ENCODE measurements around the gene HIGD2B.
"Not testable (repeated sequence)": the region's sequence is repeated elsewhere in the genome, so short reads cannot be mapped to it uniquely, and the experiment has no call there.

The HIGD2B gene

GRCh38 chr15:72685925-72686794 lies at the start of gene HIGD2B, which contains the start of gene BBS4:
HIGD2B (minus strand) TSS chr15:72686182; CDS start chr15:72676374, 9,808 bp downstream.
BBS4 (plus strand) TSS chr15:72686207; CDS start chr15:72686228, 21 bp downstream.
- peak; percentile 87 for DNase-seq

GRCh38 chr15:72735111-72735510 lies 49.1 kb upstream of the HIGD2B start:
- no peak for DNase-seq

DNA sequence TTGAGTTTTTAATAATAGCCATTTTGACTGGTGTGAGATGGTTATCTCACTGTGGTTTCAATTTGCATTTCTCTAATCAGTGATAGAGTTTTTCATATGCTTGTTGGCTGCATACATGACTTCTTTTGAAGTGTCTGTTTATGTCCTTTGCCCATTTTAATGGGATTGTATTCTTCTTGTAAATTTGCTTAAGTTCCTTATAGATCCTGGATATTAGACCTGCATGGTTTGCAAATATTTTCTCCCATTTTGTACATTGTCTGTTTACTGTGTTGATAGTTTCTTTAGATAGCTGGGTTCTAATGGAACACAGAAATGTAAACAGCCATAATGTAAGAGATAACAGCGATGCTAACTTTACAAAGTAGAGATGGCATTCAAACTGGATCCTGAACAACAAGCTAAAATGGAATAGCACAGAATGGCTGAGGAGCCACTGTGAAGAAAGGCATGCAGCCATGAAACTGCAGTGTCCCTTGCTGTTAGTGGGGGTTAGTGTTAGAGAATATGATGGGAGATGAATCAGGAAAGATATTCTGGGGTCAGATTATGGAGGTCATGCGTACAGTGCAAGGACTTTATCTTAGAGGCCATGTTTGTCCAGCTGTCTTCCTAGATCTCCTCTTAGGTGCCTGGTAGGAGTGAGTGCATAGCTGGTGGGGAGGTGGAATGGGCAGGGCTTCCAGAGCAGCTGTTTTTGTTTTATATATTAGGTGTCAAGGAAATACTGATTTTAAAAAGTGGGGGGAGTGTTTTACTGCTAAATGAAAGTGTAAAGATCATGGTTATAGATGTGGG lies 48.2 kb upstream of the HIGD2B start:
- no peak for DNase-seq

DNA sequence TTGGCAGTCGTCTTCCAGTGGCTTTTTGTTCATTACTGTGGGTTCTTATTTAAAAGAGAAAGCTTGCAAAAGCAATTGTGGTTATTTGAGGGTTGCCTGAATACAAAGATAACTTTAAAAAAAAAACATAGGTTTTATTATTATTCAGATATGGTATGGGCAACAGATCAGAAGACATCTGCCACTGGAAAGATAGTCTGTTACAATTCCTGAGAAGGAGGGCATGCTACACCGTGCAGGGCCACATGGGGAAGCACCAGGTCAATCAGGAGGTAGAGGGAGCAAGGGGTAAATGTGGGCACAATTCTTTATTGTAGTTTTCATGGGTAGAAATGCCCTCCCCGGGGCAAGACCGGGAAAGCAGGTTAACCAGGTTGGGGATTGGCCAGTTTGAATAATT lies 46.5 kb upstream of the HIGD2B start:
- no peak for DNase-seq

DNA sequence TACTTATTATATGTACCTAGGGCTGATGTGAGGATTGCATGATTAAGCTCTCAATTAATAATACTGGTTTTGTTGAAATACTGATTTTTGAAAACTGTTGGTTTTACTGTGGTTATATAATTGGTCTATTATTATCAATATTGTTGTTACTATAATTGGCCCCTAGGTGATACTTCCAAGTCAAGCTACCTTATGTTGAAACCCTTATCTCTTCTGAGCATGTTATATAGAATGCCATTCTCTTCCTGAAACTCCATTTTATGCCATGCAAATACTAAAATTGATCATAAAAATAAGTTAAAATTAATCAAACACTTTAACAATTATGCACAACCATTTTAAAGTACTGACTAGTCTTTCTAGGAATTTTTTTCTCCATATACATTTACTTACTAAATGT lies 46.1 kb upstream of the HIGD2B start:
- DNase-seq = no peak

- DNase-seq = no peak
These were observed 42.8 kb upstream of the HIGD2B start for GRCh38 chr15:72728821-72729220.

DNA sequence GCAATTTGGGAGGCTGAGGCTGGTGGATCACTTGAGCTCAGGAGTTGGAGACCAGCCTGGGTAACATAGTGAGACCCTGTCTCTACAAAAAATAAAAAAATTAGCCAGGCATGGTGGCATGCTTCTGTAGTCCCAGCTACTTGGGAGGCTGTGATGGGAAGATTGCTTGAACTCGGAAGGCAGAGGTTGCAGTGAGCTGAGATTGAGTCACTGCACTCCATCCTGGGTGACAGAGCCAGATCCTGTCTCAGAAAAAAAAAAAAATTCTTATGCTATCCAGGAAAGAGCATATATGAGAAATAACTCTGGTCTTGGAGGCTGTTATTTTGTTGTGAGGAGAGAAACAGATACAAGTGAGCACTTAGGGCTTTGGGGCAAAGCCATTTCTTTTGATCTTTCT lies 42.3 kb upstream of the HIGD2B start:
- DNase-seq = not testable (repeated sequence)

GRCh38 chr15:72727154-72727553 lies 41.2 kb upstream of the HIGD2B start:
- DNase-seq = no peak

GRCh38 chr15:72725851-72726250 lies 39.9 kb upstream of the HIGD2B start:
- not testable (repeated sequence) for DNase-seq

DNA sequence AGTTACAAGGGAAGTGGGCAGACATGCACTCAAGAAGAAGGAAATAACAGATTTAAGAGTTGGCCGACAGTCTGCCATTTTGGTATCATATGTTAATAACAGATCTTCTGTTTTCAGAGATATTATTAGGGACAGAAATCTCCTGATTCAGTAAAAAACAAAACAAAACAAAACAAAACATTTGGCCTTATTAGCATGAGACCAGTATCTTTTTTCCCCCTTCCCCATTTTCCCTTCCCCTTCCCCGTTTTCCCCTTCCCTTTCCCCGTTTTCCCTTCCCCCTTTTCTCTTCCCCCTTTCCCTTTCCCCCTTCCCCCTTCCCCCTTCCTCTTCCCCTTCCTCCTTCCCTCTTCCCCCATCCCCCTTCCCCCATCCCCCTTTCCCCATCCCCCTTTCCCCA lies 39.5 kb upstream of the HIGD2B start:
- DNase-seq = no peak

DNA sequence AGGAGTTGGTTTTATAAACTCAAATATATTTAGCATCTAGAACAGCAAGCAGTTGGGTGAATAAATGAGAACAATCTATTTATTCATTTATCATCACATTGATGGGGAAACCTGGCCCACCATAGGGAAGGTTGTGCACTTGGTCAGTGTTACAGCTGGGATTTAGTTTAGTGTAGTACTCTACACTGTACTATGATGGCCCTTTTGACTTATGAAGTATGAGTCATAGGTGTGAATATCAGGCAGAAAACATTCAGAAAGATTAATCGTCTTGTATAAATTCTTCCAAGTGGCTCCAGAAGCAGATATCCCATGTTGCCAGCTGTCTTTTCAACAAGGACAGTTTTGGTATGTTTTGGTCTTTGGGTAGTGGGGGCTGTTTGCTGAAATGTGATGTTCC lies 38.0 kb upstream of the HIGD2B start:
- DNase-seq = no peak

DNA sequence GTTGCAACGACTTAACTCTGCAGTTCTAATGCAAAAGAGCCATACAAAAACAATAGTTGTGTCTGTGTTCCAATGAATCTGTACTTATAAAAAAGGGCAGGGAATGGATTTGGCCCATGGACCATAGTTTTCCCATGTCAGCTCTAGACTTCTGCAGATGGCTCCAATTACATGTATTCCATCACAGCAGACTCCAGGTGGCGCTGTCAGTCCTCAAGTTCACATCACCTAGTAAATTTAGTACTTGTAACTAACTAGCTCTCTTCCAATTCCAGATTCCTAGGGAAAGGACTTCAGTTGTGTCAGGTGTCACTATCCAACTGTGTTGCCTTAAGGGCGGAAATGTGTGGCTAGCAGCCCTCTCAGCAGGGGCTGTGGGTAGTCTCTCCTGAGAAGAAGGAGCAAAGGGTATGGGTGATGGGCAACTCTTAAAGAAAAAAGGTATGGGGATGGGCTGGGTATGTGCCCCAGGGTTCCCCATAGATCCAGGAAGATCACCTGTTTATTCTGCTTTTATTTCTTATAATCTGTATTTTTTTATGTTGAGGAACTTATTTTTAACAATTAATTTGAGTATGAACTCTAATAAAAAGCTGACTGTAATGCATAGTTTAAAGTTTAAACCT lies 36.2 kb upstream of the HIGD2B start:
- DNase-seq = peak; percentile 72

DNA sequence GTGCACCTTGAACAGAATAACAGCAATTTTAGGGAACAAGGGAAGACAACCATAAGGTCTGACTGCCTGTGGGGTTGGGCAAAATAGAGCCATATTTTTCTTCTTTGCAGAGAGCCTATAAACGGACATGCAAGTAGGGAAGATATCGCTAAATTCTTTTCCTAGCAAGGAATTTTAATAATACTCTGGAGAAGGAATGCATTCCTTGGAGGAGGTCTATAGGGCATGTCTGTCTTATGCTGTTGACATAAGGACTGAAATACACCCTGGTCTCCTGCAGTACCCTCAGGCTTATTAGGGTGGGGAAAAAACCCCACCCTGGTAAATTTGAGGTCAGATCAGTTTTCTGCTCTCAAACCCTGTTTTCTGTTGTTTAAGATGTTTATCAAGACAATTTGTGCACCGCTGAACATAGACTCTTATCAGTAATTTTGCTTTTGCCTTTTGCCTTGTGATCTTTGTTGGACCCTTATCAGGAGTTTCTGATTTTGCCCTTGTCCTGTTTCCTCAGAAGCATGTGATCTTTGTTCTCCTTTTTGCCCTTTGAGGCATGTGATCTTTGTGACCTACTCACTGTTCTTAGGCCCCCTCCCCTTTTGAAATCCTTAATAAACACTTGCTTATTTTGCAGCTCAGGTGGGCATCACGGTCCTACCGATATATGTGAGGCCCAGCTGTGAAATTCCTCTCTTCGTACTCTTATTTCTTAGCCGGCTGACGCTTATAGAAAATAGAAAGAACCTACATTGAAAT lies 22.7 kb upstream of the HIGD2B start:
- DNase-seq = not testable (repeated sequence)

DNA sequence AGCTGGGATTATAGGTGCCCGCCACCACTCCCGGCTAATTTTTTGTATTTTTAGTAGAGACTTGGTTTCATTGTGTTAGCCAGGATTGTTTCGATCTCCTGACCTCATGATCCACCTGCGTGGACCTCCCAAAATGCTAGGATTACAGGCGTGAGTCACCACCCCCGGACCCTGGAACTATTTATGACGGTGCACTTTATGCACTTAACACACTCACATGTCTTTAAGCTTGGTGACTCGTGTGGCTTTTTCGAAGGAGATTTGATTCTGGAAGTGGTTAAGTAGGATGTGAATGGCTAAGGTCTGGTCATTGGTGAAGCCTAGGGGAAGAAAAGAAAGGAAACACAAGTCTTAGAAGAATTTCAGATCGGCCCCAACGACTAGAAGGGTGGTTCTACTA lies 20.3 kb upstream of the HIGD2B start:
- no peak for DNase-seq

- DNase-seq = no peak
These were observed 14.1 kb upstream of the HIGD2B start for GRCh38 chr15:72700076-72700475.

- no peak for DNase-seq
These were observed 13.0 kb upstream of the HIGD2B start for GRCh38 chr15:72698938-72699337.

DNA sequence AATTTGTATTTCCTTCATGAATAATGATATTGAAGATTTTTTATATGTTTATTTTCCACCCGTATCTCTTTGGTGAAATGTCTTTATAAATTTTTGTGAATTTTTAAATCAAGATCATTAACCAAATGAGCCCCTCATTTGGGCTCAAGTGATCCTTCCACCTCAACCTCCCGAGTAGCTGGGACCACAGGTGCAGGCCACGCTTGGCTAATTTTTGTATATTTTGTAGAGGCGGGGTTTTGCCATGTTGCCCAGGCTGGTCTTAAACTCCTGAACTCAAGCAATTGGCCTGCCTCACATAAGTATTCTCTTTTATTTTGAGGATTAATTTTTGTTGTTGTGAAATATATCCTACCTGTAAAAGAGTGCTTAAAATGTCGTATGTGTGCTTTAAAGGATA lies 5.0 kb upstream of the HIGD2B start:
- no peak for DNase-seq

DNA sequence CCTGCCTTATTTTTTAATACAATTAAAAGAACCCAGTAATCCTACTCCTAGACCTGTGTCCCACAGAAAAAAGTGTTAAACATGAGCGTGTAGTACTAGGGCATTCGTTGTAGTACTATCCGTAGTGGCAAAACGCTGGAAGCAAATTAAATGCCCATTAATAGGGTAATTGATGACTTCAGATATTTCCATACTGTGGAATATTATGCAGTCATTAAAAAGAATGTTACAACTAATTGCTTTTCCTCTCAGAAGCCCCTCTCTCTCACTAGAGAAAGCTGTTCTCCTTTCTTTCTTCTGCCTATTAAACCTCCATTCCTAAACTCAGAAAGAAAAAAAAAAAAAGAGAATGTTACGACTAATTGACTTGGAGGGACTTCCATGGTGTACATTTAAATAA lies 2.7 kb upstream of the HIGD2B start:
- no peak for DNase-seq

DNA sequence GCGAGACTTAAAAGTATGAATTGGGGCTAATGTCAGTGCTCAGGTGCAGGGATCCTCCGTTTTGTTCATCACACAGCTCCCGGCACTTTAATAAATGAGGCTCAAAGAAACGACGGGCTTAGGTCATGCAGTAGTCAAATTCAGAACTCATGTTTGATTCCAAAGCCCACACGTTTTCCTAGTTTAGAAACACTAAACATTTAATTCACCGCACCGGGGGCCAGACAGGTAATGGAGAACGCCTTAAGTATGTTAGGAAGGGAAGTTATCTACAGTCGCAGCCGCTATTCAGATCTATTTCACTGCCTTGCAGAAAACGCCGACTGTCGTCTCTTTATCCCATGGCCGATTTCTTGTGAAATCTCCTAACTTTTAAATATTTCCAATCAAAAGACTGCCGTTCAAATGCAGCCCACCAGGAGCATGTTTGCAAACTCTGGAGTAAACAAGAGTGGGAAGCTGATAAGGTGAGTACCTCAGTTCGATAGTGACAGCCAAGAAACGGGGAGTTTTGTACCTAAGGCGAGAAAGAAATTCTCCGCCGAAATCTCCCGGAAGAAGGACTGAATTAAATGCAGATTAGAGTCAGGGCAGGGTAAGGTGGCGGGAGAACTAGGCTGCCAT lies 569 bp downstream of the HIGD2B start:
- no peak for DNase-seq

GRCh38 chr15:72682772-72683171 lies 3.2 kb downstream of the HIGD2B start:
- no peak for DNase-seq

GRCh38 chr15:72680931-72681330 lies 5.1 kb downstream of the HIGD2B start:
- no peak for DNase-seq

DNA sequence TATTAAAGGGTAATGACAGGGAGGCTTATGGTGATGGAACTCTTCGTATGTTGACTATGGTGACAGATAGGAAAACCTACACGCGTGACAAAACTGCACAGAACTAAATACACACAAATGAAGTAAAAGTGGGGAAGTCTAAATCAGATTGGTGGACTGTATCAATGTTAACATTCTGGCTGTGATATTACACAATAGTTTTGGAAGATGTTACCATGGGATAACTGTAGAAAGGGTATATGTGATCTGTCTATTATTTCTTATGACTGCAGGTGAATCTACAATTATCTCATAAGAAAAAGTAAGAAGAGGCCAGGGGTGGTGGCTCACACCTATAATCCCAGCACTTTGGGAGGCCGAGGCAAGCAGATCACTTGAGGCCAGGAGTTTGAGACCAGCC lies 9.1 kb downstream of the HIGD2B start:
- DNase-seq = no peak
